Astrocyte of the spinal cord (primary cell): ENCODE results near the gene HNRNPLL.

ENCODE experiments used
- DNase-seq: peaks from one replicate; pipeline ENCODE4 v3.0.0; 2011; ENCODE audit warnings: low read depth, low spot score
- H3K4me3 ChIP-seq: 2 replicates; pipeline ENCODE4 v1.5.1; 2011; ENCODE audit warnings: low read depth, mild to moderate bottlenecking, low read length, moderate library complexity
- CTCF ChIP-seq: IDR thresholded peaks from 2 replicates; pipeline ENCODE4 v1.5.1; 2012; ENCODE audit warnings: low read depth, mild to moderate bottlenecking, low read length, inconsistent platforms
- in situ Hi-C: cut with HindIII; loops from 2 replicates; pipeline ENCODE4 v1.10.0; 2017; ENCODE audit warnings: low sequenced_read_pairs

HNRNPLL gene

GRCh38 chr2:38535404-38535743 is 67.4 kb downstream of the HNRNPLL start:
- TF ChIP-seq CTCF = no peak
- DNase-seq = no peak
- in situ Hi-C loops = no loop called here
- no peak overlapping the region for H3K4me3 ChIP-seq

DNA sequence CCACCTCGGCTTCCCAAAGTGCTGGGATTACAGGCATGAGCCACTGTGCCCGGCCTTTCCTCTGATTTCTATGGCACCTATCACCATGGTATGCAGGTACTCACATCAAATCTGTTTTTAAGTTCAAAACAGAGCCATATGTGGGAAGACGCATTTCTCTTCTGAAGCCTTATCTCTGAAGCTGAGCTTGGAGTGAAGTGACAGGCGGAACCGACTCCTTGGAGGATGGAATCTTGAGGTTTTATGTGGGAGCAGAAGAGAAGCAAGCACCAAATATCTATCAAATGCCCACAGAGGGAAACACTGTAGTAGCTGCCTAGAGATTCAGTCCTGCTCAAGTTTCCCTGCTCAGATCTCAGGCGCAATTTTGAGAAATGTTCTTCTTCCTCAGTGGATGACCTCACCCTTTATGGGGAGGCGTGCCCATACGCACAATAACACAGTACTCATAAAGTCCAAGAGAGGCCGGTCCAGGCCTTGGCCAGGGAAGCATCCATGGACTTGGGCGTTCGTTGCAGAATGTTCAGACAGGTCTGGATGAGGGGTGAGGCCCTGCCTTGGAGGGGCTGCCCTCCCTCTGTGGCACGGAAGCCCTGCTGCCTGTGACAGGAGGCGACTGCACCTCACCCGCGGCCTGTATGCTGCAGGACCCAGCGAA is 67.9 kb downstream of the HNRNPLL start:
- in situ Hi-C loops = no loop called here
- no peak for TF ChIP-seq CTCF
- no peak overlapping the region for H3K4me3 ChIP-seq
- no peak for DNase-seq

DNA sequence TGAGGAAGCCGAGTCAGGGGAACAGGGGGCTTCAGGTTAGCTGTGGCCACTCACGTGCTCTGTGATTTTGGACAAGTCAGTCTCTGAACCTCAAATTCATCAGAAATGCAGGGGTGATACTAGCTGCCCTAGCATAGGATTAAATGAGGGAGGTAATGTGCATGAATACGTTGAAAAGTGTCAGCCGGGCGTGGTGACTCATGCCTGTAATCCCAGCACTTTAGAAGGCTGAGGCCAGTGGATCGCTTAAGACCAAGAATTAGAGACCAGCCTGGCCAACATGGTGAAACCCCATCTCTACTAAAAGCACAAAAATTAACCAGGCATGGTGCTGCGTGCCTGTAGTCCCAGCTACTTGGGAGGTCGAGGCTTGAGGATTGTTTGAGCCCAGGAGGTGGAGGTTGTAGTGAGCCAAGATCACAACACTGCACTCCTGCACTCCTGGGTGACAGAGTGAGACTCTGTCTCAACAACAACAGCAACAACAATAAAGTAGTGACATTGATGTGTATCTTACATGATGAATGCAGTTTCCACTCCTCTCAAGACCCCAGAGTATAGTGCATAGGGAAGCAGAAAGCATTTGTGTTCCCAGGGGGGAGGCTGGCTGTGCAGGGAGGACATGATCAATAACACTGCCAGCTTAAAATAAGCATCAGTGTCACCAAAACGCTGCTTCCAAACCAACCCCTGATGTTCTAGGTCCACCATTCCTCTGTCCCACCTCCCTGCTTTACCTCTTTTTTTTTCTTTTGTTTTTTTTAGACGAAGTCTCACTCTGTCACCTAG is 68.8 kb downstream of the HNRNPLL start:
- TF ChIP-seq CTCF = no peak
- in situ Hi-C loops = no loop called here
- DNase-seq = no peak
- H3K4me3 ChIP-seq = no peak overlapping the region

DNA sequence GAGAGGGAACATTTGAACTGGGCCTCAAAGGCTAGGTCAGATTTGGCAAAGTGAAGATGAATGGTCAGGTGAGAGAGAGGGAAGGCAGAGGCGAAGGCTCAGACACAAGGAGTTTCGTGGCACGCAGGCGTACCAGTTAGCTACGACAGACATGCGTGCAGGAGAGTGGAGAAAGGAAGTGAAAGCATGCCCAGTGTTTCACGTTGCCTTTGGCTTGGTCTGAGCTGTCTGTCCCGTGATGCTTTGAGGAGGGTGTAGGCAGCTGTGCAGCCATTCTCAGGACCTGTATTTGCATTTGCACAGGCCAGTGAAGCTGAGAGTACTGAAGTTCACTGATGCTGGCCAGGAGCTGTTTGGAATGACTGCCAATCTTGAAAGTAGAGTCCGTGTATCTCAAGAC is 69.5 kb downstream of the HNRNPLL start:
- in situ Hi-C loops = no loop called here
- DNase-seq = no peak
- H3K4me3 ChIP-seq = no peak overlapping the region
- TF ChIP-seq CTCF = no peak

DNA sequence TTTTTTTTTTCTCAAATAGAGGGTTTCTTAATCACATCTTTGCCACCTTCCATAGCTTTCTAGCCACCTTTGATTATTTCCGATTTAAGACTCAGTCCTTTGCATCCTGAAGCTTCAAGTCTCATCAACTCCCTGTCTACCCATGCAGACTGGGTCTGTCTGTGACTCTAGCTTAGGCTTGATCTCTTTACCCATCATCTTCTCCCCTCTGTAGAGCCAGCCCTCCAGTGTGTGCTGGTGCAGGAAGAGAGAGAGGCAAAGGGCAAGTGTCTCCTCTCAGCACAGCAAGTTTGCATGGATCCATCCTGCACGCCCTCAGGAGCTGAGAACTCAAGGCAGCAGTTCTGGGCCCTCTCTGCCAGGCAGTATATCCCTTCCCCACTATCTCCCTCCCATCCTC is 70.4 kb downstream of the HNRNPLL start:
- TF ChIP-seq CTCF = no peak
- in situ Hi-C loops = no loop called here
- no peak overlapping the region for H3K4me3 ChIP-seq
- DNase-seq = no peak

DNA sequence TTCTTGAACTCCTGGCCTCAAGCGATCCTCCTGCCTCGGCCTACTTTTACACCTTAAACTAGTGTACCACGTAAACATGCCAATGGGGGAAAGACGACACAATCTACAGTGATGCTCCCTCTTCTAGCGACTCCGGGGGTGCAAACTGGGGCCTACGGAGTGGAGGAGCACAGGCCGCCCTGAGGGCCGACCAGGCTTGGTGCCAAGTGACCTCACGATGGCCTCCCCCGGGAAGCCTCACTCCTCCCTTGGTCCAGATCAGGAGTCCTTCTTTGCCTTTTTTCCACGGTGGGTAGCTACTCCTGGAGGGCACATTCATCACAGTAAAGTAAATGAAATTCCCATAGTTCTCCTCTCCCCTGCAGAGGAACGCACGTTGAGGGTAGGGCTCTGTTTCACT is 73.5 kb downstream of the HNRNPLL start:
- TF ChIP-seq CTCF = no peak
- DNase-seq = no peak
- in situ Hi-C loops = no loop called here
- H3K4me3 ChIP-seq = no peak overlapping the region
